Smooth muscle cell of trachea (primary cell): ENCODE data around the gene CLOCK. TPM values are rescaled to one million over a fixed set of nuclear protein-coding genes. Genes with fewer than 3 reads are reported as not detected.

Source experiments
- total RNA-seq: library from RNA; depleted of rRNA; stranded (reverse); fragments of >200 nt; gene quantifications from 2 replicates; pipeline ENCODE4 v1.2.1, GENCODE V29; 2014

CLOCK gene, protein sequence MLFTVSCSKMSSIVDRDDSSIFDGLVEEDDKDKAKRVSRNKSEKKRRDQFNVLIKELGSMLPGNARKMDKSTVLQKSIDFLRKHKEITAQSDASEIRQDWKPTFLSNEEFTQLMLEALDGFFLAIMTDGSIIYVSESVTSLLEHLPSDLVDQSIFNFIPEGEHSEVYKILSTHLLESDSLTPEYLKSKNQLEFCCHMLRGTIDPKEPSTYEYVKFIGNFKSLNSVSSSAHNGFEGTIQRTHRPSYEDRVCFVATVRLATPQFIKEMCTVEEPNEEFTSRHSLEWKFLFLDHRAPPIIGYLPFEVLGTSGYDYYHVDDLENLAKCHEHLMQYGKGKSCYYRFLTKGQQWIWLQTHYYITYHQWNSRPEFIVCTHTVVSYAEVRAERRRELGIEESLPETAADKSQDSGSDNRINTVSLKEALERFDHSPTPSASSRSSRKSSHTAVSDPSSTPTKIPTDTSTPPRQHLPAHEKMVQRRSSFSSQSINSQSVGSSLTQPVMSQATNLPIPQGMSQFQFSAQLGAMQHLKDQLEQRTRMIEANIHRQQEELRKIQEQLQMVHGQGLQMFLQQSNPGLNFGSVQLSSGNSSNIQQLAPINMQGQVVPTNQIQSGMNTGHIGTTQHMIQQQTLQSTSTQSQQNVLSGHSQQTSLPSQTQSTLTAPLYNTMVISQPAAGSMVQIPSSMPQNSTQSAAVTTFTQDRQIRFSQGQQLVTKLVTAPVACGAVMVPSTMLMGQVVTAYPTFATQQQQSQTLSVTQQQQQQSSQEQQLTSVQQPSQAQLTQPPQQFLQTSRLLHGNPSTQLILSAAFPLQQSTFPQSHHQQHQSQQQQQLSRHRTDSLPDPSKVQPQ
- 13.7 and 19.1 TPM in 2 replicates for total RNA-seq

DNA sequence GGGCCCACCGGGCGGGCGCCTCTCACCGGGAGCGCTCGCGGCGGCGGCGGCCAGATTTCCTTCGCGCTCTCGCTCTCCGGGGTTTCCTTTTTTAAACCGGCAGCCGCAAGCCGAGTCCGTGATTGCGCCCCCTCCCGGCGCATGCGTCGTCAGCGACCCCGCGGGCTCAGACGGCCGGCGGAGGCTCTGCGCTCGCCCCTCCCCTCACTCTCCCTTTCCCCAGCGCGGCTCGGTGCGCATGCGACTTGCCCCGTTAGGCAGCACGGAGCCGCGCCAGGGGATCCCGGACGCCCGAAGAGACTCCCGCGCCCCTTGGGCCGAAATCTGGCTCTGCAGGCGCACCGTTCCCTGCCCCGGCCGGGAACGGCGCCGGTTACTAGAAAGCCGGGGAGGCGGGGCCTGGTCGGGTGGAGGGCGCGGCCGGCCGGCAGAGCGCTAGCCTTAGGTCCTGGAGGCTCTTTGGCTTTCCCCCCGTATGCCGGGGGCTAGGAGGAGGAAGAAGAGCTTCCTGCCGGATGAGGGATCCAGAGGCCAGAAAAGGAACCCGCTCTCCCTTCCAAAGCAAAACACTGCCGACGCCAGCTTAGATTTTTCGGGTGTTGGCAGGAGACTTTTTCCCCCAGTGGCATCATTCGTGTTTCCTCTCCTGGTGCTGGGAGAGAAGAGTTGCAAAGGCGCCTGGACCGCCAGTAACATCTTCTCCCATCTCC lies at the start of gene CLOCK:
TSS of gene CLOCK (minus strand) at position 154 of the 710 bp plus-strand sequence. CDS start 64,124 bp downstream, outside the sequence.

DNA sequence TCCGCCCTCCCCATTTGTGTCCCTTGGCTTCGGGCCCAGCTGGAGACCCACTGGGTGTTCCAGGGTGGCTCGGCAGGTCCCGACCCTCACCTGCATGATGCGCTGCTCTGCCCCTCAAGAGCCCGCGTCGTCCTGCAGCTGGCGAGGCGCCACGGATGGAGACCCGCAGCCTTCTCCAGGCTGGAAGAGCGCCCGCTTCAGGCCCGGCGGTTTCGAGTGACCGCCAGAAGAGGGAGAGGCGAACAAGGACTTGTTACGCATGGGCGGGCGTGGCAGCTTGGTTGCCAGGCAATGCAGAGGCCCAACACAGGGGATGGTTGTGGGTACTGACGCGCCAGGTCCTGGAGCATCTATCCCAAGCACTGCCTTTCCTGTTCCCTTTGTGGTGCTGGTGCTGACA lies 45.3 kb upstream of the CLOCK start, which contains the start of gene PDCL2:
TSS of gene PDCL2 (minus strand) at position 232 of the 400 bp plus-strand sequence. CDS start at position 96, 136 bp downstream.

DNA sequence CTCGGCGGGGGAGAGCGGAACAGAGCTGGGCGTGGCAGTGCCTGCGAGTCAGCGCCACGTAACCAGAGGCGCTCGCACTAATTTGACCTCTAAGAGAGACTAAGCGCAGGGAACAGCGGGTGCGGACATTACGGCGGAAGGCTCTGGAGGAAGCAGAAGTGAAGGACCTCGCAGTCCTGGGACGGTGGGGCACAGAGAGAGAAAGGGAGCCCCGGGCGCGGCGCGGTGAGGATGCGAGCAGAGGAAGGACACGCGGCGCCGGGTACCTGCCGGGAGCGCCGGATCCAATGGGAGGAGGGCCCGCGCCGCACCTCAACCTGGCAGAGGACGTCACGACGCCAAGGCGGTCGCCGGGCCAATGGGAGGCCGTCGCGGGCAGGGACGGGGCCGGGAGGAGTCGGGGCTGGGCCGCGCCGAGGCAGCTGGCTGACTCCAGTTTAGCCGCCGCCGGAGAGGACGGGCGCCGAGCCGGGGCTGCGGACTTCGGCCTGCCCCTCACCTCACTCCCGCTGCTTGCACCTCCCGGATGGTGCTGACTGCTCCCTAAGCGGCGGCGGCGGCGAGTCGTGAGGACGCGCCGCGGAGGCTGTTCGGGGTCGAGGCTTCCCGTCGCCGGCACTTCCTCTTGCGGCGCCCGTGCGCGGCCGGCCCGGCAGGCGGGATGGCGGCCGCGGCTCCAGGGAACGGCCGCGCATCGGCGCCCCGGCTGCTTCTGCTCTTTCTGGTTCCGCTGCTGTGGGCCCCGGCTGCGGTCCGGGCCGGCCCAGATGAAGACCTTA lies 151.0 kb downstream of the CLOCK start, which contains the start of gene TMEM165:
TSS of gene TMEM165 (plus strand) at position 429 of the 779 bp plus-strand sequence. CDS start at position 662, 233 bp downstream.

Other genes with a start within 250 kb of the CLOCK start
- gene SRD5A3, start 200.7 kb downstream of the CLOCK start, total RNA-seq, result 12.8 and 17.4 TPM in 2 replicates
- gene TMEM165, start 151.0 kb downstream of the CLOCK start, total RNA-seq, result 109 and 134 TPM in 2 replicates
- gene PDCL2, start 45.3 kb upstream of the CLOCK start, total RNA-seq, result not detected in 2 replicates
- not detected in 2 replicates for gene NMU, start 89.4 kb upstream of the CLOCK start, total RNA-seq